ENCODE data around the gene TCOF1. TPM values are rescaled to one million over a fixed set of nuclear protein-coding genes. Genes with fewer than 3 reads are reported as not detected.

Gene TCOF1
- total RNA-seq, 2 experiments from 2014 or later: 61.3 to 108 TPM

- H3K4me1 ChIP-seq (ENCODE audit: insufficient read depth, low read length, poor library complexity, severe bottlenecking): peaks cover 29% of the 10 kb centered on the region
- peaks cover 98% of the 10 kb centered on the region for H3K36me3 ChIP-seq (ENCODE audit: insufficient read depth, low read length)
- no peak overlapping the region for H3K4me2 ChIP-seq (ENCODE audit: low read length)
- no peaks in the 10 kb centered on the region for H3K79me2 ChIP-seq (ENCODE audit: insufficient read depth, low read depth, low read length)
- BruUV-seq (replicated peaks): no TSS peak
- DNase-seq (ENCODE audit: low spot score): no peak
- ChIA-PET CTCF (ENCODE audit: unreplicated experiment) (interaction anchor here (0.9 to 3.4 kb wide), 9 partner anchors 13 to 59 kb away, joined by 3 to 20 read pairs (median 5); partner anchors contain the start of gene RPS14), POLR2A (interaction anchor here (0.7 to 4.8 kb wide), 4 partner anchors 12 to 38 kb away, joined by 3 to 33 read pairs (median 3); no protein-coding TSS in a partner anchor)
- TF ChIP-seq EZH2phosphoT487 (IDR thresholded peaks at IDR 0.05; ENCODE audit: borderline replicate concordance, low read depth, low read length): no peak
- peak; percentile 42; the same call in 1 of the 2 replicates for TF ChIP-seq CTCF (conservative IDR thresholded peaks at IDR 0.05; ENCODE audit: low read length)
- H4K20me1 ChIP-seq (ENCODE audit: insufficient read depth, low read length): no peaks in the 10 kb centered on the region; the same call in 1 of the 2 replicates
- H3K27ac ChIP-seq (ENCODE audit: low read depth, low read length, poor library complexity, severe bottlenecking): peak overlapping the region; percentile 34
- H2AFZ ChIP-seq (ENCODE audit: low read length): no peak overlapping the region
- no peak overlapping the region for H3K4me3 ChIP-seq (ENCODE audit: low read depth, low read length, poor library complexity, severe bottlenecking)
- no peaks in the 10 kb centered on the region for H3K9me3 ChIP-seq (ENCODE audit: low read length)
- intact Hi-C loops (cut with micrococcal nuclease; ENCODE audit: unreplicated experiment): loop anchor here (1.0 kb wide), 1 partner anchor 38 kb away; no protein-coding TSS in a partner anchor
- no peaks in the 10 kb centered on the region for H3K9me2 ChIP-seq (ENCODE audit: insufficient read depth, low read length)
Measured at GRCh38 chr5:150397782-150398721, 40.6 kb downstream of the TCOF1 start.

GRCh38 chr5:150398722-150399523 is 41.4 kb downstream of the TCOF1 start:
- Histone ChIP-seq H3K4me1 (ENCODE audit: insufficient read depth, low read length, poor library complexity, severe bottlenecking) (peaks cover 29% of the 10 kb centered on the region), H3K4me3 (ENCODE audit: low read depth, low read length, poor library complexity, severe bottlenecking) (no peak overlapping the region), H3K4me2 (ENCODE audit: low read length) (no peak overlapping the region; the same call in 1 of the 2 replicates), H4K20me1 (ENCODE audit: insufficient read depth, low read length) (peaks cover 3% of the 10 kb centered on the region; the same call in 1 of the 2 replicates), H3K27ac (ENCODE audit: low read depth, low read length, poor library complexity, severe bottlenecking) (peak overlapping the region; percentile 36), H3K9me2 (ENCODE audit: insufficient read depth, low read length) (no peaks in the 10 kb centered on the region), H3K36me3 (ENCODE audit: insufficient read depth, low read length) (peaks cover 97% of the 10 kb centered on the region), H2AFZ (ENCODE audit: low read length) (no peak overlapping the region), H3K9me3 (ENCODE audit: low read length) (no peaks in the 10 kb centered on the region), H3K79me2 (ENCODE audit: insufficient read depth, low read depth, low read length) (no peaks in the 10 kb centered on the region)
- no TSS peak for BruUV-seq (replicated peaks)
- intact Hi-C loops (cut with micrococcal nuclease; ENCODE audit: unreplicated experiment): loop anchor here (1.0 kb wide), 1 partner anchor 37 kb away; no protein-coding TSS in a partner anchor
- CTCF ChIA-PET (ENCODE audit: unreplicated experiment): interaction anchor here (0.8 to 3.4 kb wide), 11 partner anchors 10 to 58 kb away, joined by 3 to 20 read pairs (median 6); partner anchors contain the start of genes CD74 and RPS14
- POLR2A ChIA-PET: interaction anchor here (0.9 to 4.8 kb wide), 6 partner anchors 11 to 66 kb away, joined by 3 to 33 read pairs (median 3); partner anchors contain the start of gene CD74
- TF ChIP-seq EZH2phosphoT487 (IDR thresholded peaks at IDR 0.05; ENCODE audit: borderline replicate concordance, low read depth, low read length): no peak
- TF ChIP-seq CTCF (conservative IDR thresholded peaks at IDR 0.05; ENCODE audit: low read length): peak; percentile 91
- peak; percentile 89 for DNase-seq (ENCODE audit: low spot score)
